Measurements from ENCODE around the gene CPAMD8. TPM values are rescaled to one million over a fixed set of nuclear protein-coding genes. Genes with fewer than 3 reads are reported as not detected.

CPAMD8 gene
- total RNA-seq, 1 donor from 2014 or later: 5.3 TPM

- TF ChIP-seq CTCF (IDR thresholded peaks at IDR 0.05; ENCODE audit: insufficient read depth, low read length, poor library complexity, severe bottlenecking): no peak
- H3K36me3 ChIP-seq (ENCODE audit: control insufficient read depth, insufficient read depth, low read length): peaks cover 4% of the 10 kb centered on the region
- DNase-seq (ENCODE audit: low read depth): no peak
- no peak overlapping the region for H3K4me3 ChIP-seq (ENCODE audit: low read depth, low read length)
- no peaks in the 10 kb centered on the region for H3K27me3 ChIP-seq (ENCODE audit: control insufficient read depth, insufficient read depth, low read length)
Measured at GRCh38 chr19:16850133-16850532, 176.5 kb downstream of the CPAMD8 start.

- Histone ChIP-seq H3K27me3 (ENCODE audit: control insufficient read depth, insufficient read depth, low read length) (no peaks in the 10 kb centered on the region), H3K4me3 (ENCODE audit: low read depth, low read length) (no peak overlapping the region), H3K36me3 (ENCODE audit: control insufficient read depth, insufficient read depth, low read length) (peaks cover 3% of the 10 kb centered on the region)
- DNase-seq (ENCODE audit: low read depth): no peak
- TF ChIP-seq CTCF (IDR thresholded peaks at IDR 0.05; ENCODE audit: insufficient read depth, low read length, poor library complexity, severe bottlenecking): no peak
Measured at GRCh38 chr19:16849168-16849567, 177.4 kb downstream of the CPAMD8 start.

- no peak for TF ChIP-seq CTCF (IDR thresholded peaks at IDR 0.05; ENCODE audit: insufficient read depth, low read length, poor library complexity, severe bottlenecking)
- no peaks in the 10 kb centered on the region for H3K27me3 ChIP-seq (ENCODE audit: control insufficient read depth, insufficient read depth, low read length)
- no peak for DNase-seq (ENCODE audit: low read depth)
- H3K36me3 ChIP-seq (ENCODE audit: control insufficient read depth, insufficient read depth, low read length): peaks cover 1% of the 10 kb centered on the region
- H3K4me3 ChIP-seq (ENCODE audit: low read depth, low read length): no peak overlapping the region
Measured at GRCh38 chr19:16847430-16847829, 179.2 kb downstream of the CPAMD8 start.

- H3K36me3 ChIP-seq (ENCODE audit: control insufficient read depth, insufficient read depth, low read length): peaks cover 1% of the 10 kb centered on the region
- DNase-seq (ENCODE audit: low read depth): no peak
- TF ChIP-seq CTCF (IDR thresholded peaks at IDR 0.05; ENCODE audit: insufficient read depth, low read length, poor library complexity, severe bottlenecking): no peak
- no peaks in the 10 kb centered on the region for H3K27me3 ChIP-seq (ENCODE audit: control insufficient read depth, insufficient read depth, low read length)
- no peak overlapping the region for H3K4me3 ChIP-seq (ENCODE audit: low read depth, low read length)
Measured at GRCh38 chr19:16846901-16847300, 179.7 kb downstream of the CPAMD8 start.

Other genes with a start within 250 kb of the CPAMD8 start
- gene SIN3B, start 197.4 kb downstream of the CPAMD8 start, total RNA-seq: 36.6 and 43.5 TPM in 2 replicates
- gene F2RL3, start 137.8 kb downstream of the CPAMD8 start, total RNA-seq: 0.88 and 1.4 TPM in 2 replicates
- gene HAUS8, start 48.6 kb upstream of the CPAMD8 start, total RNA-seq: 8.1 and 9.9 TPM in 2 replicates
- 69.4 and 77.8 TPM in 2 replicates for gene MYO9B, start 49.0 kb upstream of the CPAMD8 start, total RNA-seq
- gene USE1, start 188.5 kb upstream of the CPAMD8 start, total RNA-seq: 14.9 and 17.0 TPM in 2 replicates
- 6.8 and 7.1 TPM in 2 replicates for gene OCEL1, start 199.4 kb upstream of the CPAMD8 start, total RNA-seq
- gene NR2F6, start 219.1 kb upstream of the CPAMD8 start, total RNA-seq: 89.4 and 107 TPM in 2 replicates
- 0.27 and 0.29 TPM in 2 replicates for gene USHBP1, start 237.9 kb upstream of the CPAMD8 start, total RNA-seq
- 78.4 and 101 TPM in 2 replicates for gene BABAM1, start 240.6 kb upstream of the CPAMD8 start, total RNA-seq

Data from kidney epithelial cell (primary cell).